Pancreas (tissue), 10 donors: ENCODE measurements around the gene PPT2. TPM values are rescaled to one million over a fixed set of nuclear protein-coding genes. Genes with fewer than 3 reads are reported as not detected.

Source experiments
- ATAC-seq, 4 donors: fragments of 200-7000 bp; cut with Tn5 transposase; one replicate each; pipeline versions ENCODE4 v1.8.0 to v1.9.1; 2020; ENCODE audit warnings: mild to moderate bottlenecking in 4 of 4, moderate library complexity in 4 of 4
- DNase-seq, 6 donors: peaks; one replicate each; pipeline ENCODE4 v3.0.0-alpha.2; 2020
- FAIRE-seq: peaks from 2 replicates; lab custom pipeline; 2012; peaks lifted over from hg19 to GRCh38; lab: Jason Lieb, UNC
- H3K27ac ChIP-seq, 4 donors: fragments of 200-600 bp; sonication (generic); 1 replicate in 3 of 4; 2 replicates in 1 of 4; pipeline versions ENCODE4 v1.5.0 to v1.8.0; 2020
- H3K27me3 ChIP-seq, 4 donors: fragments of 200-600 bp; one replicate each; pipeline ENCODE4 v1.8.0; 2021
- H3K36me3 ChIP-seq, 3 donors: fragments of 200-600 bp; sonication (generic) in 1 of 3; one replicate each; pipeline versions ENCODE4 v1.5.0 to v1.8.0; 2020 to 2021
- H3K4me1 ChIP-seq, 3 donors: fragments of 200-600 bp; one replicate each; pipeline ENCODE4 v1.8.0; 2021
- H3K4me3 ChIP-seq, 4 donors: fragments of 200-600 bp; sonication (generic) in 2 of 4; one replicate each; pipeline versions ENCODE4 v1.5.0 to v1.8.0; 2020 to 2021
- H3K9me3 ChIP-seq, 4 donors: fragments of 200-600 bp; one replicate each; pipeline ENCODE4 v1.8.0; 2021
- WGBS, 2 donors: extraction: QIAGEN DNeasy Blood & Tissue Kit; methylation state at CpG; one replicate each; pipeline ENCODE4 v1.1.7; 2013; 5-methylcytosine and 5-hydroxymethylcytosine counted together
- intact Hi-C, 3 donors: fragments of 100-400 bp; cut with DNase I; formaldehyde crosslinking; loops; one replicate each; pipeline versions ENCODE4 v1.11.1 to v1.14.2; 2022
- polyA plus RNA-seq, 2 donors: library from polyadenylated mRNA; stranded (reverse); fragments of 200-250 nt; gene quantifications; one replicate each; pipeline ENCODE4 v1.2.3, GENCODE V29; 2013
- total RNA-seq, 6 donors: library from RNA; stranded (reverse); fragmentation: NEBNext Ultra II Directional in 4 of 6; extraction: Animal tissue kit (Norgen Biotek cat#: 25700) in 4 of 6; gene quantifications; one replicate each; pipeline versions ENCODE4 v1.2.1 to v1.2.4, GENCODE V29; 2021 to 2023
- TF ChIP-seq, protein P1 (sequence below), 4 donors: fragments of 200-600 bp; sonication (generic) in 3 of 4; IDR thresholded peaks; one replicate each; pipeline versions ENCODE4 v1.5.0 to v1.8.0; 2021; ENCODE audit warnings: antibody characterized with exemption in 4 of 4
- donor health status: healthy with polysubstance abuse.
- donor health status: DM: no; HTN: no; CAD: no; lungs with moderate emphysema.
- donor health status: DM: no; HTN: no; CAD: no.
- donor health status: control.
- donor health status: control.
- donor health status: Bipolar disorder and iron deficiency.
- donor health status: DM: yes; HTN: yes; CAD: no.
- donor health status: DM: no; HTN: no; CAD: no.
- donor health status: DM: no; HTN: no; CAD: no.
- donor health status: DM: yes; HTN: yes; CAD: no.

The PPT2 gene
- total and polyA plus RNA-seq, 8 donors: 5.6 to 13.9 (median 8.4) TPM

DNA sequence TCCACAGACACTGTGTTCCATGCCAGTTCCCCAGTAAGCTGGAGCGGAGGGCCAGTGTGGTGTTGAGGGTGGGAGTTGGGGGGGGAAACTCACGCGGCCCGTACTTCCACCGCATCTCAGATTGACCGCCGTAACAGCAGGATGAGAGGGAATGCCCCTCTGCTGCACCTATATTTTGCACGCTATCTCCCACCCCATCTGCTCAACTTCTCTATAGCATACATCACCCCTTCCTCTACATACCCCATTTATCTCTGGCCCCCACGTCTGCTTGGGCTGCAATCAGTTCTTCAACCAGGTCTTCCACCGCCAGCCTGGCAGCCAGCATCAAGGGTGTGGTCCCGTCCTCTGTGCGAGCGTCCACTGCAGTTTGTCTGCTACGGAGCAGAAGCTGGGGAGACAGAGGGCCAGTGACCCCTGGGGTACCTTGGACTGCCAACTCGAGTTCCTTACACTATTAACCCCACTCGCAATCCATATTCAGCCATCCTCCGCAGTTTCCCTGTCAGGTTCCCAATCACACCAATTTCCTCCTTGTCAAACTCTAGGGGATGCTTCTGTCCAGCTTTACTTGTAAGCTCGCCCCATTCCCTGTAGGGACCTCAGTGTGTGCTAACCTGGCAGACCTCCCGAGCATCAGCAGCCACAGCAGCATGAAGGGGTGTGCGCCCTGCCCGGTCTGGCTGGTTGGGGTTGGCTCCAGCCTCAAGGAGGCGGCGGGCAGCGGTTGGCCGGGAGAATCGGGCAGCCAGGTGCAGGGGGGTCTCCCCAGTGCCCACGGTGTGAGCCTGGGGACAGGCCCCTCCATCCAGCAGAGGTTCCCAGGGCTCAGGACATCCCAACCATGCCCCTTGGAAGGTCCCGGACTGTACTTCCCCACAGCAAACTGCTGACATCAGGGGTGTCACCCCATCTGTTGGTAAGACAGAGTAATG, 43.0 kb downstream of the PPT2 start:
- peak overlapping the region; percentile 99 to 100 (median 100) for H3K27ac ChIP-seq
- H3K9me3 ChIP-seq: no peaks in the 10 kb centered on the region
- FAIRE-seq (no peak), ATAC-seq (no peak), DNase-seq (peak in 2 of 6 donors; percentile 42 to 59)
- 28 to 31% methylated on average over 26 to 28 of the region's 28 CpGs for WGBS, 2 donors
- intact Hi-C loops: no loop called here
- TF ChIP-seq, protein P1, sequence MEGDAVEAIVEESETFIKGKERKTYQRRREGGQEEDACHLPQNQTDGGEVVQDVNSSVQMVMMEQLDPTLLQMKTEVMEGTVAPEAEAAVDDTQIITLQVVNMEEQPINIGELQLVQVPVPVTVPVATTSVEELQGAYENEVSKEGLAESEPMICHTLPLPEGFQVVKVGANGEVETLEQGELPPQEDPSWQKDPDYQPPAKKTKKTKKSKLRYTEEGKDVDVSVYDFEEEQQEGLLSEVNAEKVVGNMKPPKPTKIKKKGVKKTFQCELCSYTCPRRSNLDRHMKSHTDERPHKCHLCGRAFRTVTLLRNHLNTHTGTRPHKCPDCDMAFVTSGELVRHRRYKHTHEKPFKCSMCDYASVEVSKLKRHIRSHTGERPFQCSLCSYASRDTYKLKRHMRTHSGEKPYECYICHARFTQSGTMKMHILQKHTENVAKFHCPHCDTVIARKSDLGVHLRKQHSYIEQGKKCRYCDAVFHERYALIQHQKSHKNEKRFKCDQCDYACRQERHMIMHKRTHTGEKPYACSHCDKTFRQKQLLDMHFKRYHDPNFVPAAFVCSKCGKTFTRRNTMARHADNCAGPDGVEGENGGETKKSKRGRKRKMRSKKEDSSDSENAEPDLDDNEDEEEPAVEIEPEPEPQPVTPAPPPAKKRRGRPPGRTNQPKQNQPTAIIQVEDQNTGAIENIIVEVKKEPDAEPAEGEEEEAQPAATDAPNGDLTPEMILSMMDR (IDR thresholded peaks at IDR 0.05): no peak
- peaks cover 0 to 16% (median 0%) of the 10 kb centered on the region in 3 donors for H3K4me1 ChIP-seq
- no peaks in the 10 kb centered on the region for H3K36me3 ChIP-seq
- peak overlapping the region; percentile 58 to 83 (median 68) for H3K4me3 ChIP-seq
- H3K27me3 ChIP-seq: no peaks in the 10 kb centered on the region

DNA sequence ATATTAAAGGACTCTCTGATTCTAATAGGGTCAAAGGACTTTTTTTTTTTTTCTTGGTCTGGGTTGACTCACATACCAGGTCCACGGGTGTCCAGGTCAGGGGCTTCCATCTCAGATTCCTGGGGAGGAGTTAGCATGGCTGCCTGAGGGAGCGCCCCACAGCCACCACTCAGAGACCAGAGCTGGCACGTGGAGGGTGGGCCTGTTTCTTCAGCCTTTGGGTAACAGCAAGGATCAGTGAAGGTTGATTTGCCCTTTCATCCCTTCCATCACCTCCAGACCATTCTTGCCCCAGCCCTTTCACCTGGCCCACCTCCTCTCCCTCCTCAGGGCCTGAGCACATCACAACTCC, 44.4 kb downstream of the PPT2 start:
- DNase-seq (no peak), FAIRE-seq (no peak), ATAC-seq (no peak)
- intact Hi-C loops: no loop called here
- WGBS, 2 donors: 68 to 71% methylated on average over 3 of the region's 3 CpGs
- Histone ChIP-seq H3K27ac (no peak overlapping the region), H3K9me3 (no peaks in the 10 kb centered on the region), H3K27me3 (no peaks in the 10 kb centered on the region), H3K4me1 (peaks cover 0 to 16% (median 0%) of the 10 kb centered on the region in 3 donors), H3K36me3 (no peaks in the 10 kb centered on the region), H3K4me3 (no peak overlapping the region)
- TF ChIP-seq, protein P1 (IDR thresholded peaks at IDR 0.05): no peak

DNA sequence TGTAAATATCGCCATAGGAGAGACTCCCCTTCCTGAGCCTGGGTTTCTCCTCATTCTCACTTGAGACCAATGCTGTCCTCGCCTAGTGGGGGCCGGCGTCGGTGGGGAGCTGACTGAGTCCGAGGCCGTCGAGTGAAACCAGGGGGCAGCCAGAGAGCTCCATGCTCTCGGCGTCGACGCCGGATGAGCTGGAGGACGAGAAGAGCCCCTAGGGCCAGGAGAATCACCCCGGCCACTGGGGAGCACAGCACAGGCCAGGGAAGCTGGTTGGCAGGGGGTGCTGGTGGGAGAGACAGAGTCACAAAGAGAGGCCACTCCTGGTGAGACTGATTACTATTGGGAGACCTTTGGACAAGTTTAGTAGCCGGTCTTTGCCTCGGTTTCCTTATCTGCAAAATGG, 44.9 kb downstream of the PPT2 start:
- Histone ChIP-seq H3K36me3 (no peaks in the 10 kb centered on the region), H3K4me1 (peaks cover 0 to 16% (median 0%) of the 10 kb centered on the region in 3 donors), H3K27me3 (no peaks in the 10 kb centered on the region), H3K9me3 (no peaks in the 10 kb centered on the region), H3K27ac (no peak overlapping the region), H3K4me3 (no peak overlapping the region)
- DNase-seq (peak in 1 of 6 donors; percentile 57), ATAC-seq (no peak), FAIRE-seq (no peak)
- 67 to 86% methylated on average over 17 of the region's 17 CpGs for WGBS, 2 donors
- TF ChIP-seq, protein P1 (IDR thresholded peaks at IDR 0.05): no peak
- intact Hi-C loops: no loop called here

DNA sequence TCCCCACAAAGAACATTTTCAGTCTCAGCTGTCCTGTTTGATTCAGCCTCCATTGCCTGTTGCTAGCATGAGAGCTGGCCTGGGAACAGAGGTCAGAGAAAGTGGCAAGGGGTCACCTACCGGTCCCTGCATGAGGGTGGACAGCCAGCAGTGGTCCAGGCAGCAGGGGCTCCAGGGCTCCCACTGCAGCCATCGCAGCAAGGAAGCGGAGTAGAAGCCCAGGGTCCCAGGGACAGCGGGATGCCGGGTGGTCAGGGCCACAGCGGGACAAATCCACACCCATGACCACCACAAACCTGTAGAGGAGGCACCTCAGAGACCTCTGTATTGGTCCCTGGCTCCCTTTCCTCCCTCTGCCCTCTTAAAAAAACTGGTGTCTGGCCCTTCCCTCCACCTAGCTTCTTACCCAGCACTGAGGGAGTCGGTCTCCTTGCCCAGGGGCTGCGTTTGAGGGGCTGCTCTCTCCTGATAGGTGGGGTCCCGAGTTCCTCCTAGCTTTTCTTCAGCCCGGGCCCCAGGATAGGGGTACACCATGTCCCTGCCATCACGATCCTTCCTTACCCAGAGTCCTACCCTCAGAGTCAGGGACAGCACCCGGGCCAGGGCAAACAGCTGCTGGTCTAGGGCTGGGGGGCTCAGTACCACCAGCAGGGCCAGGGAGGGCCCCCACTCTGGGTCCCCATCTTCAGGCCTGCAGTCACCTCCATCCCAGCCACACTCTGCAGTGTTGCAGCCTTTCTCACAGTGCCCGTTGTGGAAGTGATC, 47.0 kb downstream of the PPT2 start:
- intact Hi-C loops: no loop called here
- H3K36me3 ChIP-seq: no peaks in the 10 kb centered on the region
- WGBS, 2 donors: 63 to 69% methylated on average over 13 of the region's 13 CpGs
- peaks cover 0 to 8% (median 0%) of the 10 kb centered on the region in 3 donors for H3K4me1 ChIP-seq
- no peak overlapping the region for H3K4me3 ChIP-seq
- DNase-seq (no peak), ATAC-seq (no peak), FAIRE-seq (no peak)
- TF ChIP-seq, protein P1 (IDR thresholded peaks at IDR 0.05): no peak
- H3K9me3 ChIP-seq: no peaks in the 10 kb centered on the region
- no peaks in the 10 kb centered on the region for H3K27me3 ChIP-seq
- no peak overlapping the region for H3K27ac ChIP-seq
